Activated CD8-positive, alpha-beta memory T cell treated with anti-CD3 and anti-CD28 coated beads for 48 hours (primary cell): Measurements from ENCODE around the gene CLPTM1L.
"Not testable (repeated sequence)": the region's sequence is repeated elsewhere in the genome, so short reads cannot be mapped to it uniquely, and the experiment has no call there.

Source experiments
- DNase-seq, 3 experiments: peaks; one replicate each; pipeline ENCODE4 v3.0.0-alpha.2; 2020; ENCODE audit warnings: low read depth in 2 of 3, low spot score in 2 of 3

CLPTM1L gene

GRCh38 chr5:1362242-1363015 is 17.5 kb upstream of the CLPTM1L start:
- DNase-seq = no peak

- DNase-seq = no peak
Measured at GRCh38 chr5:1360861-1361260, 16.0 kb upstream of the CLPTM1L start.

GRCh38 chr5:1360367-1360766 is 15.5 kb upstream of the CLPTM1L start:
- DNase-seq = not testable (repeated sequence)

GRCh38 chr5:1359713-1360112 is 14.8 kb upstream of the CLPTM1L start:
- DNase-seq = no peak

GRCh38 chr5:1359031-1359645 is 14.2 kb upstream of the CLPTM1L start:
- DNase-seq = no peak

GRCh38 chr5:1358726-1359025 is 13.8 kb upstream of the CLPTM1L start:
- no peak for DNase-seq

GRCh38 chr5:1357946-1358725 is 13.2 kb upstream of the CLPTM1L start:
- no peak for DNase-seq

GRCh38 chr5:1356873-1357787 is 12.2 kb upstream of the CLPTM1L start:
- no peak for DNase-seq

- no peak for DNase-seq
Measured at GRCh38 chr5:1354576-1354975, 9.7 kb upstream of the CLPTM1L start.

- DNase-seq = no peak
Measured at GRCh38 chr5:1352231-1353219, 7.6 kb upstream of the CLPTM1L start.

GRCh38 chr5:1351156-1351555 is 6.3 kb upstream of the CLPTM1L start:
- DNase-seq = no peak

- no peak for DNase-seq
Measured at GRCh38 chr5:1349246-1349645, 4.3 kb upstream of the CLPTM1L start.

GRCh38 chr5:1348986-1349245 is 4.0 kb upstream of the CLPTM1L start:
- DNase-seq = no peak

- no peak for DNase-seq
Measured at GRCh38 chr5:1347571-1347970, 2.7 kb upstream of the CLPTM1L start.

- no peak for DNase-seq
Measured at GRCh38 chr5:1346627-1347440, 1.9 kb upstream of the CLPTM1L start.

GRCh38 chr5:1345876-1346626 is 1.2 kb upstream of the CLPTM1L start:
- no peak for DNase-seq

- no peak for DNase-seq
Measured at GRCh38 chr5:1343931-1344901, 683 bp downstream of the CLPTM1L start.
